Measurements from ENCODE around the gene TMEM131.

TMEM131 gene

DNA sequence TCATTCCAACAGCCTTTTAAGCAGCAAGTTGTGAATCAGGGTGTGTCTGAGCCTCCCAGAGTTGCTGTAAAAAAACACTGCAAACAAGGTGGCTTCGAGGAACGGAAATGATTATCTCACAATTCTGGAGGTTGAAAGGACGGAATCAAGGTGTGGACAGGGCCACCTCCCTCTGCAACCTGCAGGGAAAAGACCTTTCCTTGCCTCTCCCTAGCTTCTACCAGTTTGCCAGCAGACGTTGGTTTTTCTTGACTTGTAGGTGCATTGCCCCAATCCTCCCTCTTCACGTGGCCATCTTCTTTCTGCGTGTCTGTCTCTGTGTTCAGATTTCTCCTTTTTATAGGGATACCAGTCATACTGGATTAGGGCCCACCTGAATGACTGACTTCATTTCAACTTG is 24.8 kb upstream of the TMEM131 start:
- DNase-seq (ENCODE audit: low spot score): no peak

GRCh38 chr2:98016908-98017670 is 21.3 kb upstream of the TMEM131 start:
- DNase-seq (ENCODE audit: low spot score): no peak

GRCh38 chr2:98015671-98016070 is 19.9 kb upstream of the TMEM131 start:
- DNase-seq (ENCODE audit: low spot score): no peak

- no peak for DNase-seq (ENCODE audit: low spot score)
These were observed 18.6 kb upstream of the TMEM131 start for GRCh38 chr2:98014379-98014778.

DNA sequence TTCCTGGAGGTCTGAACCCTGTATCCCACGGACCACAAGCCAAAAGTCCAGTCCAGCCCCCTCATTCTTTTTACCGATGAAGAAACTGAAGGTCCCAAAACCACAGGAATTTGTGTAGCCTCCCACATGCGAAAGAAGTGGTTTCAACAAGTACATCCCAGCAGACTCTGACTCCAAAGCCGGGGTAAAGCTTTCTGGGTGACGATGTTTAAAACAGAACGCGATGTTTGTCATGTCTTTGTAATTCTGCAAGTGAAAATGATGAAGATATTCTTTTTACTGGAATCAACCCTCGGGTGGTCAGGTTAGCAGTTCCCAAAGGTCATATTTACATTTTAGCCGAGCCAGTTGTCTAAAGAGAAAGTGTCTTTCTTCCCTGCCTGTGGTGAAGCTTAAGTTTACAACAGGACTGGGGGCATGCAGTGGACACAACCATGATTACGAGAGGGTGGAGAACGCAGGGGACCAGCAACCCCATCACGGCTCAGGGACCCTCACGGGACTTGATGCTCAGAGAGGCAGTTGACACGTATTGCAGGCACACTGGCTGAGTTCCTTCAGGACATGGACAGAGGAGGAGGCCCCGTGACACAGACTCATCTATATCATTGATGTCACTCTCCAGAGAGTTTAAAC is 17.8 kb upstream of the TMEM131 start:
- DNase-seq (ENCODE audit: low spot score): peak; percentile 34

DNA sequence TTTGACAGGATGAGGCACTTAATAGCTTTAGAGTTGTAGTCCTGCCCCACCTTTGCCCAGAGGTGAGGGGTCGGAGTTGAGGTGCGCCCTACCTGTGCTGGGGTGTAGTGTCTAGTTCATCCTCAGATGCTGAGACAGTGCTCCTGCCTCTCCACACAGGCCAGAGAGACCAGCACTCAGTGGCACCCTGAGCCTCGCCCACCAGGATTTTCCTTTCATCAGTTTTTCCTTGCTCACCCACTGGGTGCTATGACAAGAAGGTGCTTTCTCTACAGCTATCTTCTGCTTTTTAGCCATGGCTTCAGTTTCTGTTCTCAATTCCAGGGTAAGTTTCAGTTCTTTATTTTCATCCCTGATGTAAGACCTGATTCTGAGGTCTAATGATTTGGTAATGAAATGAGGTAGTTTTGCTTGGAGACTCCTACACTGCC is 16.8 kb upstream of the TMEM131 start:
- DNase-seq (ENCODE audit: low spot score): no peak

GRCh38 chr2:98009887-98010760 is 14.4 kb upstream of the TMEM131 start:
- DNase-seq (ENCODE audit: low spot score): no peak

DNA sequence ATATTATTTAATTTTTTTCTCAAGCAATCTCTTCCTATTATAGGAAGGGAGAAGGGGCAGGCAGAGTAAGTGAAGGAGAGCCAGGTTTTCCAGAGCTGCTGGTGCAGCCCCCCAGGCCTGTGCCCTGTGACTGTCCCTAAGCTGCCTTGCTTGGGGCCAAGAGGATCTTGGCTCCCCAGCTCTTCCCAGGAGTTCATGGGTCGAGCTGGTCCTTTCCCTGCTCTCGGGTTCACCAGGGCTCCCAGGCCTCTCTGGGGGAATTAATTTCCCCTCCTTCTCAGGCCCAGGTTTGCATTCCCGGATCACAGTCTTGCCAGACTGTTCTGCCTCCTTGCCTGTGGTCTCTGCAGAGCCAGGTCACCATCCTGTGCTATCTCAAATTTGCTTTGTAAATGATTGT is 12.7 kb upstream of the TMEM131 start:
- no peak for DNase-seq (ENCODE audit: low spot score)

DNA sequence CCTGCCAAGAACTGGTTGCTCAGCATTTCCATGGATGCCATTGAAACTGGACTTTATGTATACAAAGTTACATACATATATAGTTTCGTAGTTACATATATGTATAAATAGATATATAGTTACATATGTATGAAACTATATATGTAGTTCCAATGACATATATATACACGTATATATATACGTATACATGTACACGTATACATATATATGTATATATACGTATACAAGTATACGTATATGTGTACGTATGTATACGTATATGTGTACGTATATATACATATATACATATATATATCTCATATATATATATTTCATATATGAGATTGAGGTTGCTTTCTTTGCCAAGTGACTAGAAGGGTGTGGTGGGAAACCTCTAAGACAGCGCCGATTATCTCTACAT is 10.6 kb upstream of the TMEM131 start:
- no peak for DNase-seq (ENCODE audit: low spot score)

GRCh38 chr2:98004613-98005012 is 8.9 kb upstream of the TMEM131 start:
- no peak for DNase-seq (ENCODE audit: low spot score)

- DNase-seq (ENCODE audit: low spot score): no peak
These were observed 8.3 kb upstream of the TMEM131 start for GRCh38 chr2:98004047-98004446.

DNA sequence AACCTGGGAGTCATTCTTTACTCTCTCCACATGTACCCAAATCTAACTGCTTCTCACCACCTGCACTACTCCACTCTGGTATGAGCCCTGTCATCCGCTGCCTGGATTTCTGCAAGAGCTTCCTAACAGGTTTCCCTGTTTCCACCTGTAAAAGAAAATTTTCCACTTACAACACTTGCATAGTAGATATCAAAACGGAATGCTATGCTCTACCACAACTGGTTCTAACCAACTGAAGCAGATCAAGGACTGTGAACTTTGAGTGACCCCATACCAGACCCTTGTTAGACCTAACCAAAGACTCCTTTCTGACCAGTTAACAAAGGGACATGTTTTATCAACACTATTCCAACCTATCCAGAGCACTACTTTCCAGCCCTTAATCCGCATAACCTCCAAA is 3.8 kb upstream of the TMEM131 start:
- no peak for DNase-seq (ENCODE audit: low spot score)

DNA sequence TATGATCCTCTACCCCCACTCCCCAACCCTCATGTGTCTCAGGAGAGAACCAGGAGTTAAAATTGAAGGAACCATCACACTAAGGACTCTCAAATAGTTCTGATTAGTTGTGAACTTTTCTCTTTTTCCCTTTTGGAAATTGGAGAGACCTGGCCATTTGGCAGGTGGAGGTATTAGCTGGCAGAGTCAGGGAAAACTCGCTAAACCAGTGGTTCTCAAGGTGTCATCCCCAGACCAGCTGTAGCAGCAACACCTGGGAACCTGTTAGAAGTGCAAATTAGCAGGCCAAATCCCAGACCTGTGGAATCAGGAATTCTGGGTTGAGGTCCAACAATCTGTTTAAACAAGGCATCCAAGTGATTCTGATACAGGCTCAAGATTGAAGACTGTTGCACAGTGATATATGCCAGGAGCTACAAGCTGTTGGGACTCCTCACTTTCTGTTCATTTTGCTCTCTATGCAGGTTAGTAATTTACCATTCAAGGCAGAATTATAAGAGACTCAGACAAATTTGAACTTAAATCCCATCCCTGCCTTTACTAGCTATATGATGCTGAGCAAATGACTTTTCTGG is 2.8 kb upstream of the TMEM131 start:
- DNase-seq (ENCODE audit: low spot score): no peak

DNA sequence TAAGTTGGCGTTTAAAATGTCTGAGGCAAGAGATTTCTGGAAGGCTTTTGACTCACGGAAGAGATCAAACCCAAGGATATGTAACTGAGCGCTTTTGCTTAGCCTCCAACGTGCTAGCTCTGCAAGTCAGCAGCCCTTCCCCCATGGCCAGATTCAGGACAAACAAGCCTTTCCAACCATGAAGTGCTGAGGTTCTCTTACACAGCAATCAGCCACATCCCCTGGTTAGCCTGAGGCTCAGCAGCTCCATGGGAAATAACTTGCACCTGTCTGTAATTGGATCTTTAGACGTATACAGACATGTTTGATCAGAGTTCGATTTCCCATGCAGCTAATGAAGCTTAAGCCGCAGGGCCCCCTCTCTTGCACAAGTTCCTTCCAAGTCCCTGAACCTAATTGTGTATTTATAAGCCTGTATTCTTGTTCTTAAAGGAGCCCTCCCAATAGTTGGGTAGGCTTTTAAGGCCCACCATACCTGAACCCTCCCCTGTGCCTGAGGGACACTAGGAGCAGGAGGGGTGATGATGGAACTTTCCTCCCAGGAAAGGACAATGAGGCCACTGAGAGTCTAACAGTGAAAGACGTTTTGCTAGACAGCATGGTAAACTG is 2.1 kb upstream of the TMEM131 start:
- no peak for DNase-seq (ENCODE audit: low spot score)

- DNase-seq (ENCODE audit: low spot score): no peak
These were observed 931 bp upstream of the TMEM131 start for GRCh38 chr2:97996679-97997078.

DNA sequence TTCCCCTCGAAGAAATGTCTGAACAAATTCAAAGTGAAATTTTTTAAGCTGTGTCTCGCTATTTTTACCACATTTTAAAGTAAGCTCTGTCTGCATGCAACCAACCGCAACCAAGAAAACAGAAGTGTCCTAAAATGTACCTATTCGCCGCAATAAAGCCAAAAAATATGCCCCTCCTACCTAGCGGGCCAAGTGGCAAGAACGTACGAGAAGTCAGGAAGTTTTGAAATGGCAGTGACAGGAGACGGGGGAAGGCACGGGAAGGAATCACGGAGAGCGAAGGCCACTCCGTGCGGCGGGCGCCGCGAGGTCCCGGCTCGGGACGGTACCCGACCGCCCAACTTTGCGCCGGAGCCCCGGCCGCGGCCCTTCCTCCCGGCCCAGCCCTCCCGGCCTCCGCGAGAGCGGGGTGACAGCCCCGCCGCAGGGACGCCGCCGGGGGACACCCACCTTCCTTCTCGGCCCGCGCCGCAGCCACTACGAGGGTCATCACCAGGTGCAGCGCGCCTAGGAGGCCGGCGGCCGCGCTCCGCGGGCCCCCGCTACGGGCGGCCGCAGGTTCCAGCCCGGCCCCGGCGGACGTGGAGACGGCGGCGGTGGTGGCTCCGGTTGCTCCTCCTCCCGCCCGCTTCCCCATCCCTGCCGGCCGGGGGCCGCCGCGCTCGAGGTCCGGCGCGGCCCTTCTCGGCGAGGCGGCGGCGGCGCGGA is 568 bp downstream of the TMEM131 start:
- DNase-seq (ENCODE audit: low spot score): peak; percentile 58

- DNase-seq (ENCODE audit: low spot score): no peak
These were observed 1.3 kb downstream of the TMEM131 start for GRCh38 chr2:97994476-97994875.

- no peak for DNase-seq (ENCODE audit: low spot score)
These were observed 1.8 kb downstream of the TMEM131 start for GRCh38 chr2:97993926-97994325.

- DNase-seq (ENCODE audit: low spot score): no peak
These were observed 2.6 kb downstream of the TMEM131 start for GRCh38 chr2:97992836-97993825.

All from HuH-7 (cell line).